ENCODE measurements around the gene SYT11.

SYT11 gene

GRCh38 chr1:155844860-155845421 lies 14.4 kb upstream of the SYT11 start:
- TF ChIP-seq POLR2A (IDR thresholded peaks at IDR 0.05; ENCODE audit: low read depth, low read length) = no peak
- TF ChIP-seq TAF1 (IDR thresholded peaks at IDR 0.05; ENCODE audit: borderline replicate concordance, low read depth, low read length) = no peak
- no peak for TF ChIP-seq POLR2AphosphoS5 (IDR thresholded peaks at IDR 0.05; ENCODE audit: low read depth, low read length)
- no peak for FAIRE-seq

GRCh38 chr1:155847823-155848529 lies 11.4 kb upstream of the SYT11 start:
- FAIRE-seq (no peak), DNase-seq (ENCODE audit: insufficient read length) (no peak)
- TF ChIP-seq POLR2A (IDR thresholded peaks at IDR 0.05; ENCODE audit: low read depth, low read length) = no peak

More at GRCh38 chr1:155844860-155845421, 14.4 kb upstream of the SYT11 start:
- DNase-seq (ENCODE audit: insufficient read length) = no peak

GRCh38 chr1:155850345-155850744 lies 9.0 kb upstream of the SYT11 start:
- no peak for DNase-seq (ENCODE audit: insufficient read length)
- TF ChIP-seq POLR2AphosphoS5 (IDR thresholded peaks at IDR 0.05; ENCODE audit: low read depth, low read length) = no peak
- no peak for TF ChIP-seq TAF1 (IDR thresholded peaks at IDR 0.05; ENCODE audit: borderline replicate concordance, low read depth, low read length)
- no peak for TF ChIP-seq POLR2A (IDR thresholded peaks at IDR 0.05; ENCODE audit: low read depth, low read length)
- FAIRE-seq = no peak

GRCh38 chr1:155856257-155856974 lies 3.0 kb upstream of the SYT11 start:
- DNase-seq (ENCODE audit: insufficient read length) (no peak), FAIRE-seq (no peak)
- TF ChIP-seq POLR2AphosphoS5 (IDR thresholded peaks at IDR 0.05; ENCODE audit: low read depth, low read length) = no peak
- TF ChIP-seq TAF1 (IDR thresholded peaks at IDR 0.05; ENCODE audit: borderline replicate concordance, low read depth, low read length) = no peak
- TF ChIP-seq POLR2A (IDR thresholded peaks at IDR 0.05; ENCODE audit: low read depth, low read length) = no peak

GRCh38 chr1:155856975-155857930 lies 2.1 kb upstream of the SYT11 start, which contains the start of gene GON4L:
Gene GON4L (minus strand): TSS chr1:155857214. CDS start chr1:155853780, 3,434 bp downstream.
- FAIRE-seq = peak; percentile 99
- peak; percentile 94 for TF ChIP-seq POLR2AphosphoS5 (IDR thresholded peaks at IDR 0.05; ENCODE audit: low read depth, low read length)
- peak; percentile 90 for TF ChIP-seq POLR2A (IDR thresholded peaks at IDR 0.05; ENCODE audit: low read depth, low read length)
- peak; percentile 62; the same call in 1 of the 2 replicates for TF ChIP-seq TAF1 (IDR thresholded peaks at IDR 0.05; ENCODE audit: borderline replicate concordance, low read depth, low read length)

GRCh38 chr1:155858800-155859233 lies 550 bp upstream of the SYT11 start:
- no peak for FAIRE-seq
- DNase-seq (ENCODE audit: insufficient read length) = no peak
- TF ChIP-seq TAF1 (IDR thresholded peaks at IDR 0.05; ENCODE audit: borderline replicate concordance, low read depth, low read length) (no peak), POLR2AphosphoS5 (IDR thresholded peaks at IDR 0.05; ENCODE audit: low read depth, low read length) (no peak), POLR2A (IDR thresholded peaks at IDR 0.05; ENCODE audit: low read depth, low read length) (no peak)

More at GRCh38 chr1:155856975-155857930, 2.1 kb upstream of the SYT11 start, which contains the start of gene GON4L:
- DNase-seq (ENCODE audit: insufficient read length) = peak; percentile 91

GRCh38 chr1:155859881-155860871 lies 809 bp downstream of the SYT11 start:
- DNase-seq (ENCODE audit: insufficient read length) = peak; percentile 55
- peak; percentile 58 for FAIRE-seq
- TF ChIP-seq TAF1 (IDR thresholded peaks at IDR 0.05; ENCODE audit: borderline replicate concordance, low read depth, low read length) (no peak), POLR2AphosphoS5 (IDR thresholded peaks at IDR 0.05; ENCODE audit: low read depth, low read length) (no peak; the same call in 1 of the 2 replicates), POLR2A (IDR thresholded peaks at IDR 0.05; ENCODE audit: low read depth, low read length) (peak; percentile 68; the same call in 1 of the 2 replicates)

GRCh38 chr1:155860970-155861510 lies 1.7 kb downstream of the SYT11 start:
- no peak for DNase-seq (ENCODE audit: insufficient read length)
- TF ChIP-seq POLR2A (IDR thresholded peaks at IDR 0.05; ENCODE audit: low read depth, low read length) = no peak
- no peak for TF ChIP-seq POLR2AphosphoS5 (IDR thresholded peaks at IDR 0.05; ENCODE audit: low read depth, low read length)
- no peak for TF ChIP-seq TAF1 (IDR thresholded peaks at IDR 0.05; ENCODE audit: borderline replicate concordance, low read depth, low read length)
- FAIRE-seq = no peak

- DNase-seq (ENCODE audit: insufficient read length) (no peak), FAIRE-seq (no peak)
- TF ChIP-seq POLR2AphosphoS5 (IDR thresholded peaks at IDR 0.05; ENCODE audit: low read depth, low read length) = no peak
- no peak for TF ChIP-seq POLR2A (IDR thresholded peaks at IDR 0.05; ENCODE audit: low read depth, low read length)
- no peak for TF ChIP-seq TAF1 (IDR thresholded peaks at IDR 0.05; ENCODE audit: borderline replicate concordance, low read depth, low read length)
Observed at GRCh38 chr1:155861896-155862295, 2.5 kb downstream of the SYT11 start.

Data from GM12892 (cell line).